OCI-LY7 (cell line): ENCODE measurements around the gene CHAMP1. TPM values are rescaled to one million over a fixed set of nuclear protein-coding genes. Genes with fewer than 3 reads are reported as not detected.
"Not testable (repeated sequence)": the region's sequence is repeated elsewhere in the genome, so short reads cannot be mapped to it uniquely, and the experiment has no call there.

Source experiments
- BruUV-seq: library from RNA; stranded (reverse); fragments of 400-500 nt; replicated peaks from 2 replicates; lab custom pipeline; 2021; lab: Mats Ljungman, UMichigan
- CTCF ChIA-PET: fragments of 300-600 bp; sonication (Branson Sonifier 250); formaldehyde crosslinking; loops from one replicate; lab custom pipeline; 2022; ENCODE audit warnings: antibody characterized with exemption; ENCODE audit not compliant: unreplicated experiment; lab: Charles Lee
- POLR2A ChIA-PET: fragments of 300-600 bp; sonication (Branson Sonifier 250); formaldehyde crosslinking; loops from one replicate; lab custom pipeline; 2022; ENCODE audit warnings: antibody characterized with exemption; lab: Charles Lee
- DNase-seq: peaks from one replicate; pipeline ENCODE4 v3.0.0-alpha.2; 2015; ENCODE audit warnings: low spot score
- H2AFZ ChIP-seq: fragments of 200-600 bp; sonication (generic), shearing (Covaris generic); 2 replicates; pipeline ENCODE4 v1.6.1; 2014; ENCODE audit warnings: mild to moderate bottlenecking, antibody characterized with exemption, low read length, moderate library complexity
- H3K27ac ChIP-seq: fragments of 200-600 bp; sonication (generic); 2 replicates; pipeline ENCODE4 v1.5.1; 2014; ENCODE audit warnings: mixed run types, low read depth, mild to moderate bottlenecking, moderate library complexity, low read length, inconsistent platforms; ENCODE audit not compliant: poor library complexity, severe bottlenecking
- H3K36me3 ChIP-seq: fragments of 200-600 bp; sonication (generic); 2 replicates; pipeline ENCODE4 v1.6.1; 2014; ENCODE audit warnings: mild to moderate bottlenecking, antibody characterized with exemption, low read length, moderate library complexity, mixed read lengths; ENCODE audit not compliant: insufficient read depth
- H3K4me1 ChIP-seq: fragments of 200-600 bp; sonication (generic); 2 replicates; pipeline ENCODE4 v1.5.1; 2014; ENCODE audit warnings: mild to moderate bottlenecking, low read length; ENCODE audit not compliant: insufficient read depth, poor library complexity, severe bottlenecking
- H3K4me2 ChIP-seq: fragments of 200-600 bp; sonication (generic); 2 replicates; pipeline ENCODE4 v1.6.1; 2014; ENCODE audit warnings: mild to moderate bottlenecking, low read length
- H3K4me3 ChIP-seq: fragments of 200-600 bp; sonication (generic); 2 replicates; pipeline ENCODE4 v1.5.1; 2014; ENCODE audit warnings: mild to moderate bottlenecking, low read depth, low read length; ENCODE audit not compliant: poor library complexity, severe bottlenecking
- H3K79me2 ChIP-seq: fragments of 200-600 bp; sonication (generic); 2 replicates; pipeline ENCODE4 v1.6.1; 2016; ENCODE audit warnings: low read depth, mild to moderate bottlenecking, low read length, moderate library complexity, mixed read lengths; ENCODE audit not compliant: insufficient read depth
- H3K9me2 ChIP-seq: fragments of 200-600 bp; sonication (generic); 2 replicates; pipeline ENCODE4 v1.6.1; 2016; ENCODE audit warnings: mild to moderate bottlenecking, low read length, mixed read lengths; ENCODE audit not compliant: insufficient read depth
- H3K9me3 ChIP-seq: fragments of 200-600 bp; sonication (generic); 2 replicates; pipeline ENCODE4 v1.6.1; 2014; ENCODE audit warnings: mild to moderate bottlenecking, mixed run types, low read length, mixed read lengths
- H4K20me1 ChIP-seq: fragments of 200-600 bp; sonication (generic); 2 replicates; pipeline ENCODE4 v1.6.1; 2014; ENCODE audit warnings: mild to moderate bottlenecking, antibody characterized with exemption, low read length, moderate library complexity, mixed read lengths; ENCODE audit not compliant: insufficient read depth
- CTCF ChIP-seq: fragments of 200-600 bp; sonication (generic); conservative IDR thresholded peaks from 2 replicates; pipeline ENCODE4 v1.5.1; 2014; ENCODE audit warnings: mild to moderate bottlenecking, antibody characterized with exemption, low read length, moderate library complexity, mixed read lengths
- intact Hi-C: fragments of 100-400 bp; cut with micrococcal nuclease; formaldehyde crosslinking; loops from one replicate; pipeline ENCODE4 v1.10.0; 2022; ENCODE audit not compliant: unreplicated experiment
- microRNA-seq: library from miRNA; unstranded; fragments of <30 nt; microRNA quantifications from one replicate; pipeline ENCODE4 v1.2.0, GENCODE V29; 2022; ENCODE audit warnings: borderline replicate concordance
- small RNA-seq: library from RNA; depleted of rRNA; stranded (forward); fragments of <200 nt; gene quantifications from one replicate; pipeline ENCODE3, GENCODE V24; 2014
- total RNA-seq, 2 experiments: library from RNA; depleted of rRNA in 1 of 2; stranded (reverse); fragments of >200 nt in 1 of 2; shearing (Covaris generic) in 1 of 2; gene quantifications; 2 replicates each; pipeline ENCODE4 v1.2.3, GENCODE V29; 2014 to 2022

The CHAMP1 gene
- total RNA-seq, 2 experiments from 2014 or later, result 13.6 to 37.9 TPM

GRCh38 chr13:114352763-114353162 is 38.5 kb downstream of the CHAMP1 start:
- DNase-seq, H3K4me2 ChIP-seq, POLR2A ChIA-PET, H3K4me1 ChIP-seq, H2AFZ ChIP-seq, BruUV-seq, intact Hi-C loops, H3K27ac ChIP-seq, CTCF ChIA-PET, H3K4me3 ChIP-seq, H3K9me3 ChIP-seq, H3K79me2 ChIP-seq, H3K9me2 ChIP-seq, H3K36me3 ChIP-seq, H4K20me1 ChIP-seq: not testable (repeated sequence)
- peak; percentile 53 for TF ChIP-seq CTCF

- H4K20me1 ChIP-seq, H2AFZ ChIP-seq, H3K36me3 ChIP-seq, POLR2A ChIA-PET, H3K4me1 ChIP-seq, H3K9me3 ChIP-seq, DNase-seq, H3K9me2 ChIP-seq, H3K4me3 ChIP-seq, H3K4me2 ChIP-seq, H3K79me2 ChIP-seq, intact Hi-C loops, H3K27ac ChIP-seq, CTCF ChIA-PET, BruUV-seq: not testable (repeated sequence)
Observed at GRCh38 chr13:114353382-114353781, 39.1 kb downstream of the CHAMP1 start.

Small RNA genes within 50 kb of the gene (microRNA-seq; reads per million reads assigned to microRNA genes)
- not detected for gene MIR4502

Small RNA genes within 50 kb of the gene (small RNA-seq; reads per million reads assigned to genes)
- not detected for gene MIR4502

Other genes with a start within 250 kb of the CHAMP1 start
- gene RASA3, start 181.9 kb upstream of the CHAMP1 start, total RNA-seq (2014; rRNA removed; shearing (Covaris generic)), result 3.6 and 4.4 TPM in 2 replicates
- 15.0 and 17.9 TPM in 2 replicates for gene RASA3, start 181.9 kb upstream of the CHAMP1 start, total RNA-seq (2022)
- gene CFAP97D2, start 135.2 kb upstream of the CHAMP1 start, total RNA-seq (2014; rRNA removed; shearing (Covaris generic)), result not detected in 2 replicates
- not detected in 2 replicates for gene CFAP97D2, start 135.2 kb upstream of the CHAMP1 start, total RNA-seq (2022)
- gene CDC16, start 79.6 kb upstream of the CHAMP1 start, total RNA-seq (2014; rRNA removed; shearing (Covaris generic)), result 21.7 and 23.1 TPM in 2 replicates
- gene CDC16, start 79.6 kb upstream of the CHAMP1 start, total RNA-seq (2022), result 48.7 and 54.8 TPM in 2 replicates
- gene UPF3A, start 32.9 kb upstream of the CHAMP1 start, total RNA-seq (2014; rRNA removed; shearing (Covaris generic)), result 26.2 and 27.8 TPM in 2 replicates
- gene UPF3A, start 32.9 kb upstream of the CHAMP1 start, total RNA-seq (2022), result 55.4 and 62.8 TPM in 2 replicates